Measurements from ENCODE around the gene BTBD9.

BTBD9 gene

GRCh38 chr6:38572186-38572813, 67.4 kb downstream of the BTBD9 start:
- FAIRE-seq (peak; percentile 89), DNase-seq (ENCODE audit: insufficient read length) (no peak)
- no peak for TF ChIP-seq POLR2AphosphoS5 (IDR thresholded peaks at IDR 0.05; ENCODE audit: low read depth, low read length)
- no peak for TF ChIP-seq POLR2A (IDR thresholded peaks at IDR 0.05; ENCODE audit: low read depth, low read length)
- no peak for TF ChIP-seq TAF1 (IDR thresholded peaks at IDR 0.05; ENCODE audit: borderline replicate concordance, low read depth, low read length)

DNA sequence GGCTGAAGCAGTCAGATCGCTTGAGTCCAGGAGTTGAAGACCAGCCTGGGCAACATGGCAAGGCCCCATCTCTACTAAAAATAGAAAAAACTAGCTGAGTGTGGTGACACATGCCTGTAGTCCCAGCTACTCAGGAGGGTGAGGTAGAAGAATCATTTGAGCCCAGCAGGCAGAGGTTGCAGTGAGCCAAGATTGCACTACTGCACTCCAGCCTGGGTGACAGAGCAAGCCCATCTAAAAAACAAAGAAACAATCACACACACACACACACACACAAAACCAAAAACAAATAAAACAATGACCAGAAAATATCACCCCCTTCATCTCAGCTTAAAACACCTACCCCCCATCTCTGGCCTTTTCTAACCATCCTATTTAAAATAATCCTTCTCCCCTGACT, 68.0 kb downstream of the BTBD9 start:
- no peak for TF ChIP-seq POLR2AphosphoS5 (IDR thresholded peaks at IDR 0.05; ENCODE audit: low read depth, low read length)
- no peak for TF ChIP-seq TAF1 (IDR thresholded peaks at IDR 0.05; ENCODE audit: borderline replicate concordance, low read depth, low read length)
- no peak for TF ChIP-seq POLR2A (IDR thresholded peaks at IDR 0.05; ENCODE audit: low read depth, low read length)
- no peak for FAIRE-seq
- DNase-seq (ENCODE audit: insufficient read length): no peak

- DNase-seq (ENCODE audit: insufficient read length) (no peak), FAIRE-seq (peak; percentile 77)
- TF ChIP-seq POLR2A (IDR thresholded peaks at IDR 0.05; ENCODE audit: low read depth, low read length): no peak
- no peak for TF ChIP-seq TAF1 (IDR thresholded peaks at IDR 0.05; ENCODE audit: borderline replicate concordance, low read depth, low read length)
- no peak for TF ChIP-seq POLR2AphosphoS5 (IDR thresholded peaks at IDR 0.05; ENCODE audit: low read depth, low read length)
Measured at GRCh38 chr6:38570750-38571149, 69.0 kb downstream of the BTBD9 start.

DNA sequence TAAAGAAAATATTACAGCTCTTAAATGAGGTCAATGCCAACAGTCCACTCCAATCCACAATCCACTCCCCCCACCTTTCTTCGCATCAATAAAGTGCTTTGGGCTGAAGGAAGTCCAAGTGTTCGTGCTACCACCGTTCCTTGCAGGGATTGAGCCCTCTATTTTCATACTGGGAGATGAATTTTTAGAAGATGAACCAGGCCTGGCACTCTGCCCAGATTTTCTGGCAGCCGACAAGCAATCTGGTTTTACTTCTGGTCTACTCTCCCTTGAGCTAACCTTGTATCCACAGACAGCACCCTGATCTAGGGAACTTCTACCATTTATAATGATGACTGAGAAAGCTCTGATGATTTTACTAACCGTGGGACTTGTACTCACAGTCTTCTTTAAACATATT, 72.3 kb downstream of the BTBD9 start:
- DNase-seq (ENCODE audit: insufficient read length): no peak
- FAIRE-seq: no peak
- TF ChIP-seq POLR2AphosphoS5 (IDR thresholded peaks at IDR 0.05; ENCODE audit: low read depth, low read length) (no peak), POLR2A (IDR thresholded peaks at IDR 0.05; ENCODE audit: low read depth, low read length) (no peak), TAF1 (IDR thresholded peaks at IDR 0.05; ENCODE audit: borderline replicate concordance, low read depth, low read length) (no peak)

- peak; percentile 27 for FAIRE-seq
Measured at GRCh38 chr6:38566295-38567030, 73.3 kb downstream of the BTBD9 start.

DNA sequence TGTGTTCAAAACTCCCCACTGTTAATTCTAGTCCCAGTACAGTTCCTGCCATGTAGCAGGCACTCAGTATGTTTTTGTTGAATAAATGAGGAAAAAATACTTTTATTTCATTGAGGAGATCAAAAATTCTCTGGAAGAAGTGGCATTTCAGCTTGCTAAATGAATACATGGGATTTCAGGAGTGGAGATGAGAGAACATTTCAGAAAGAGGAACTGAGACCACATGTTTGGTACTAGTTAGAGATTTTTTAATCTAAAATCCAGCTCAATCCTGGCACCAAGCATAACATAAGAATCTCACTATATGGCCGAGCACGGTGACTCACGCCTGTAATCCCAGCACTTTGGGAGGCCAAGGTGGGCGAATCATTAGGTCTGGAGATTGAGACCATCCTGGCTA, 75.4 kb downstream of the BTBD9 start:
- TF ChIP-seq POLR2A (IDR thresholded peaks at IDR 0.05; ENCODE audit: low read depth, low read length) (no peak), TAF1 (IDR thresholded peaks at IDR 0.05; ENCODE audit: borderline replicate concordance, low read depth, low read length) (no peak), POLR2AphosphoS5 (IDR thresholded peaks at IDR 0.05; ENCODE audit: low read depth, low read length) (no peak)
- FAIRE-seq (no peak), DNase-seq (ENCODE audit: insufficient read length) (no peak)

More at GRCh38 chr6:38566295-38567030, 73.3 kb downstream of the BTBD9 start:
- TF ChIP-seq TAF1 (IDR thresholded peaks at IDR 0.05; ENCODE audit: borderline replicate concordance, low read depth, low read length) (no peak), POLR2A (IDR thresholded peaks at IDR 0.05; ENCODE audit: low read depth, low read length) (no peak)
- DNase-seq (ENCODE audit: insufficient read length): no peak

DNA sequence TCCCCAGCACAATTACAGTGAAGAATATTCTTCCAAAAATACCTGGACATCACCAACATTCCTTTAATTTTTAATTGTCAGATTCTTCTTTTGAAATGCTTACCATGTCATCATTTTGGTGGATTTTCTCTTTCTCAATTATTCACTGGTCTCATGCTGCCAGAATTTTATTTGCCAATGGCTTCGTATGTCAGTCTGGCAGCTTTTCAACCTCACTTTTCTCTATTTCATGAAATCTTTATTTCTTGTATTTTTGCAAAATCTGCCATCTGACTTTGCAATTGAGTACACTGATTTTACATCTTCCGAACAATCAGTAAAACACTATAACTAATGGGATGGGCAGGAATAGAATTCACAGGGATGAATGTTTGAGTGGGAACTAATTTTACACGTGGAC, 84.1 kb downstream of the BTBD9 start:
- TF ChIP-seq POLR2AphosphoS5 (IDR thresholded peaks at IDR 0.05; ENCODE audit: low read depth, low read length) (no peak), TAF1 (IDR thresholded peaks at IDR 0.05; ENCODE audit: borderline replicate concordance, low read depth, low read length) (no peak), POLR2A (IDR thresholded peaks at IDR 0.05; ENCODE audit: low read depth, low read length) (no peak)
- FAIRE-seq: no peak
- DNase-seq (ENCODE audit: insufficient read length): no peak

DNA sequence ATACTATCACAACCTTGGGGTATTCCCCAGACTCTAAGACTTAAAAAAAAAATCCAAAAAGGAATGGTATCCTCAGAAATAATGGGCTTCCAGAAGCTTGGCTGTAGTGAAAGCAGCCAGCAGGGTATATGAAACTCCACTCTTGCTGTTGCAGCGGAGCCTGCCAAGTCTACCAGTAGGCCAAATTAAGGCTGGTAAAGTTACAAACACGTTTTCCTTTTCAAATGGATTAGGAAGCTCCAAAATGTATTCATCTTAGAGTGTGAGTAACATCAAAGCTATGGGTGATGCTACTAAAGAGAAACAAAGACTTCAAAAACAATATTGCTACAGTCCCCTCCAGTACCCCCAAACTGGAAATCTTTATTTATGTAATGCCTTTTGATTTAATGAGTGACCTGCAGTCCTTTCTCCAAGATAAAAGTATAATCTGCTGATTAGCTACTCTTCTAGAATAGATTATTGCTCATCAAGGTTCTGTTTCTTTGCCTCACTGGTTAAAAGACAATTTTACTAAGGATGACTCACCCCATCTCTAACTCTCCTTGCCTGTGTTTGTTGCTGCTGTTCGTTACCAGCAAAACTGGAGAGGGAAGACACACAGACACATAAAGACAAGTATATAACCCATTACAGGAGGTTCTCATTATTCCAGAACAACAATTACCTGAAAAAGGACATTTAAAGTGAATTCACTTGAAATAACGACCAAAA, 84.9 kb downstream of the BTBD9 start:
- FAIRE-seq (no peak), DNase-seq (ENCODE audit: insufficient read length) (no peak)
- TF ChIP-seq POLR2A (IDR thresholded peaks at IDR 0.05; ENCODE audit: low read depth, low read length) (no peak), TAF1 (IDR thresholded peaks at IDR 0.05; ENCODE audit: borderline replicate concordance, low read depth, low read length) (no peak), POLR2AphosphoS5 (IDR thresholded peaks at IDR 0.05; ENCODE audit: low read depth, low read length) (no peak)

GRCh38 chr6:38554014-38554413, 85.7 kb downstream of the BTBD9 start:
- no peak for FAIRE-seq
- TF ChIP-seq POLR2AphosphoS5 (IDR thresholded peaks at IDR 0.05; ENCODE audit: low read depth, low read length): no peak
- DNase-seq (ENCODE audit: insufficient read length): no peak

DNA sequence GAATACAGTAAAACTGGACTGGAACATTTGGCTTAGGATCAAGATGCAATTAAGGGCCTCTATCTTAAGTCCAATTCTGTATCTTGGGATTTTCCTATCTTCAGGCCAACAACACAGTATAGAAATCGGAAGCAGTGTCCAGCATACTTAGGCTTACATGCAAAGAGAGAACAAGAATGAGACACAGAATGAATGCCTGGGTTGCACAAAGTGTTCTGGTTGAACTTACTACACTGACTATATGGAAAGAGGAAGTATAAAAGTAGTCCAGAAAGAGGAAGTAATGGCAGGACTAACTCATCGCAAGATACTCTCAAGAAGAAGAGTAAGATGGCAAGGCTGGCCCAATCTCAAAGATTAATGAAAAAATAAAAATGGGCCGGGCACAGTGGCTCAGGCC, 87.6 kb downstream of the BTBD9 start:
- FAIRE-seq (peak; percentile 87), DNase-seq (ENCODE audit: insufficient read length) (peak; percentile 14)
- TF ChIP-seq TAF1 (IDR thresholded peaks at IDR 0.05; ENCODE audit: borderline replicate concordance, low read depth, low read length): no peak
- TF ChIP-seq POLR2A (IDR thresholded peaks at IDR 0.05; ENCODE audit: low read depth, low read length): no peak
- TF ChIP-seq POLR2AphosphoS5 (IDR thresholded peaks at IDR 0.05; ENCODE audit: low read depth, low read length): no peak

GRCh38 chr6:38549795-38550194, 89.9 kb downstream of the BTBD9 start:
- DNase-seq (ENCODE audit: insufficient read length): no peak
- no peak for FAIRE-seq

GRCh38 chr6:38549180-38549579, 90.5 kb downstream of the BTBD9 start:
- DNase-seq (ENCODE audit: insufficient read length) (no peak), FAIRE-seq (no peak)
- TF ChIP-seq POLR2A (IDR thresholded peaks at IDR 0.05; ENCODE audit: low read depth, low read length): no peak
- no peak for TF ChIP-seq TAF1 (IDR thresholded peaks at IDR 0.05; ENCODE audit: borderline replicate concordance, low read depth, low read length)
- TF ChIP-seq POLR2AphosphoS5 (IDR thresholded peaks at IDR 0.05; ENCODE audit: low read depth, low read length): no peak

More at GRCh38 chr6:38549795-38550194, 89.9 kb downstream of the BTBD9 start:
- TF ChIP-seq POLR2AphosphoS5 (IDR thresholded peaks at IDR 0.05; ENCODE audit: low read depth, low read length) (no peak), POLR2A (IDR thresholded peaks at IDR 0.05; ENCODE audit: low read depth, low read length) (no peak), TAF1 (IDR thresholded peaks at IDR 0.05; ENCODE audit: borderline replicate concordance, low read depth, low read length) (no peak)
